Thoracic aorta (tissue), 2 donors: ENCODE measurements around the gene S100A5. TPM values are rescaled to one million over a fixed set of nuclear protein-coding genes. Genes with fewer than 3 reads are reported as not detected.

Experiments
- ATAC-seq: fragments of 150-250 bp; one replicate; pipeline ENCODE4 v1.8.0; 2017; ENCODE audit warnings: low read depth; ENCODE audit not compliant: insufficient number of reproducible peaks, low FRiP score
- DNase-seq: peaks from one replicate; pipeline ENCODE4 v3.0.0-alpha.2; 2020; ENCODE audit warnings: low spot score
- H3K27ac ChIP-seq, 2 donors: fragments of 200-600 bp; sonication (generic); 1 replicate in 1 of 2; 2 replicates in 1 of 2; pipeline ENCODE4 v1.5.1; 2016; ENCODE audit warnings: mild to moderate bottlenecking in 2 of 2, moderate library complexity in 2 of 2
- H3K27me3 ChIP-seq: fragments of 200-600 bp; sonication (generic); replicated peaks from 2 replicates; pipeline ENCODE4 v1.6.0; 2016; ENCODE audit warnings: mild to moderate bottlenecking; ENCODE audit not compliant: insufficient read depth
- H3K36me3 ChIP-seq: fragments of 200-600 bp; sonication (generic); one replicate; pipeline ENCODE4 v1.5.1; 2016
- H3K4me1 ChIP-seq, 2 donors: fragments of 200-600 bp; sonication (generic); 1 replicate in 1 of 2; 2 replicates in 1 of 2; pipeline versions ENCODE4 v1.5.1 to v1.6.0; 2016; ENCODE audit warnings: low read depth in 2 of 2, mild to moderate bottlenecking in 1 of 2; ENCODE audit not compliant: control insufficient read depth in 1 of 2
- H3K4me3 ChIP-seq: fragments of 200-600 bp; sonication (generic); 2 replicates; pipeline ENCODE4 v1.5.1; 2016; ENCODE audit warnings: mild to moderate bottlenecking
- H3K9me3 ChIP-seq: fragments of 200-600 bp; sonication (generic); 2 replicates; pipeline ENCODE4 v1.5.1; 2016
- CTCF ChIP-seq: fragments of 200-600 bp; sonication (generic); IDR thresholded peaks from one replicate; pipeline ENCODE4 v1.5.1; 2019; ENCODE audit warnings: antibody characterized with exemption
- total RNA-seq, 2 donors: library from RNA; depleted of rRNA; stranded (reverse); fragments of >200 nt; gene quantifications; one replicate each; pipeline versions ENCODE4 v1.1.0 to v1.2.3, GENCODE V29; 2016

Gene S100A5
- total RNA-seq, 2 donors from 2014 or later = not detected

GRCh38 chr1:153553830-153554541 is 13.3 kb upstream of the S100A5 start:
- Histone ChIP-seq H3K27ac (peak overlapping the region; percentile 84 to 85), H3K9me3 (no peaks in the 10 kb centered on the region), H3K4me3 (no peak overlapping the region), H3K4me1 (peaks cover 21 to 41% of the 10 kb centered on the region in 2 donors), H3K27me3 (no peaks in the 10 kb centered on the region), H3K36me3 (no peaks in the 10 kb centered on the region)
- no peak for TF ChIP-seq CTCF
- DNase-seq = no peak
- peak; percentile 59 for ATAC-seq

GRCh38 chr1:153553096-153553495 is 12.4 kb upstream of the S100A5 start:
- DNase-seq = no peak
- H3K4me1 ChIP-seq = peaks cover 30 to 50% of the 10 kb centered on the region in 2 donors
- H3K27me3 ChIP-seq = no peaks in the 10 kb centered on the region
- H3K36me3 ChIP-seq = no peaks in the 10 kb centered on the region
- no peak for ATAC-seq
- no peak for TF ChIP-seq CTCF
- no peak overlapping the region for H3K4me3 ChIP-seq
- peak overlapping the region; percentile 84 to 85 for H3K27ac ChIP-seq
- H3K9me3 ChIP-seq = no peaks in the 10 kb centered on the region

GRCh38 chr1:153552335-153552734 is 11.6 kb upstream of the S100A5 start:
- peak overlapping the region; percentile 13 to 46 for H3K27ac ChIP-seq
- no peaks in the 10 kb centered on the region for H3K36me3 ChIP-seq
- DNase-seq (no peak), ATAC-seq (no peak)
- TF ChIP-seq CTCF = no peak
- H3K4me3 ChIP-seq = no peak overlapping the region
- H3K27me3 ChIP-seq = no peaks in the 10 kb centered on the region
- H3K9me3 ChIP-seq = no peaks in the 10 kb centered on the region
- H3K4me1 ChIP-seq = peaks cover 33 to 58% of the 10 kb centered on the region in 2 donors

- H3K27me3 ChIP-seq = no peaks in the 10 kb centered on the region
- H3K9me3 ChIP-seq = no peaks in the 10 kb centered on the region
- H3K4me3 ChIP-seq = no peak overlapping the region
- peaks cover 45 to 71% of the 10 kb centered on the region in 2 donors for H3K4me1 ChIP-seq
- H3K27ac ChIP-seq = peak overlapping the region; percentile 60 to 96
- no peak for TF ChIP-seq CTCF
- DNase-seq = no peak
- no peaks in the 10 kb centered on the region for H3K36me3 ChIP-seq
- no peak for ATAC-seq
These were observed 10.2 kb upstream of the S100A5 start for GRCh38 chr1:153550827-153551500.

GRCh38 chr1:153550398-153550758 is 9.6 kb upstream of the S100A5 start:
- DNase-seq (no peak), ATAC-seq (no peak)
- Histone ChIP-seq H3K27me3 (no peaks in the 10 kb centered on the region), H3K27ac (peak overlapping the region; percentile 60 to 96), H3K4me1 (peaks cover 51 to 77% of the 10 kb centered on the region in 2 donors), H3K36me3 (no peaks in the 10 kb centered on the region), H3K4me3 (no peak overlapping the region), H3K9me3 (no peaks in the 10 kb centered on the region)
- TF ChIP-seq CTCF = no peak
